GM19395 (cell line): ENCODE results near the gene EFCAB6.

Experiments
- ATAC-seq: cut with Tn5 transposase; IDR thresholded peaks from one replicate; pipeline ENCODE4 v1.9.1; 2021; ENCODE audit warnings: mild to moderate bottlenecking, moderate library complexity; ENCODE audit not compliant: unreplicated experiment

Gene EFCAB6

GRCh38 chr22:43533656-43534428, 278.3 kb downstream of the EFCAB6 start:
- ATAC-seq = no peak

DNA sequence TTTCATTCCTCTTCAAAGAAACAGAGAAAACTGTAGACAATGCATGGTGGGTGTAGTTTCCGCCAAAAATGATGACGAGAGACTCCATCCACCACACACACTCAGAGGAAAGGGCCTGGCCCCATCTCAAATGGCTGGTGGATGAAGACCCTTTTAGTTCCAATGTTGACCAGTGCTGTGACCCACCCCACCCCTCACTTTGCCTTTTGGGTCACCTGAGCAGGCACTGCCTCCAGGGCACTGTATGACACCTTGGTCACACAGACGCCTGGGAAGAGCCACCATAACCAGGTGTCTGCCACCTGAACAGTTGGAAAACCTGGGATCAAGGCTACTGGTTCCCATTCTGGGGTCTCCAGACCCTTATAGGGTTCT, 279.0 kb downstream of the EFCAB6 start:
- ATAC-seq = no peak

GRCh38 chr22:43532301-43533155, 279.6 kb downstream of the EFCAB6 start:
- ATAC-seq = no peak

DNA sequence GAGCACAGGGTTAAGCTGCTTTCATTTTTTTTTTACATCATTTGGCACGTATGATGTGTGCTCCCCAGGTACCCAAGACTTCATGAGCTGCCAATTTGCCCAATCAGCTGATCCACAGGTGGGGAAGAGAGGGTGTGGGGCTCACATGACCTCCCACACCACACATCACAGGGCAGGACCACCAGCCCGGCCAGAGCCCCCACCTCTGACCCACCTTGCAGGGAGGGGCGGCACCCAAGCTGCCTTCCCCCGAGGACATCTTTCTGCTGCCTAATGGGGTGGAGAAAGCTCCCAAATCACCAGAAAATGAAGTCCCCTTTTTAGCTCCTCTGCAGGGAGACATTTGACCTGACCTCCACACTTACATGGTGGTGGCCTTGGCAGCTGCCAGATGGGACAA, 280.5 kb downstream of the EFCAB6 start:
- no peak for ATAC-seq

DNA sequence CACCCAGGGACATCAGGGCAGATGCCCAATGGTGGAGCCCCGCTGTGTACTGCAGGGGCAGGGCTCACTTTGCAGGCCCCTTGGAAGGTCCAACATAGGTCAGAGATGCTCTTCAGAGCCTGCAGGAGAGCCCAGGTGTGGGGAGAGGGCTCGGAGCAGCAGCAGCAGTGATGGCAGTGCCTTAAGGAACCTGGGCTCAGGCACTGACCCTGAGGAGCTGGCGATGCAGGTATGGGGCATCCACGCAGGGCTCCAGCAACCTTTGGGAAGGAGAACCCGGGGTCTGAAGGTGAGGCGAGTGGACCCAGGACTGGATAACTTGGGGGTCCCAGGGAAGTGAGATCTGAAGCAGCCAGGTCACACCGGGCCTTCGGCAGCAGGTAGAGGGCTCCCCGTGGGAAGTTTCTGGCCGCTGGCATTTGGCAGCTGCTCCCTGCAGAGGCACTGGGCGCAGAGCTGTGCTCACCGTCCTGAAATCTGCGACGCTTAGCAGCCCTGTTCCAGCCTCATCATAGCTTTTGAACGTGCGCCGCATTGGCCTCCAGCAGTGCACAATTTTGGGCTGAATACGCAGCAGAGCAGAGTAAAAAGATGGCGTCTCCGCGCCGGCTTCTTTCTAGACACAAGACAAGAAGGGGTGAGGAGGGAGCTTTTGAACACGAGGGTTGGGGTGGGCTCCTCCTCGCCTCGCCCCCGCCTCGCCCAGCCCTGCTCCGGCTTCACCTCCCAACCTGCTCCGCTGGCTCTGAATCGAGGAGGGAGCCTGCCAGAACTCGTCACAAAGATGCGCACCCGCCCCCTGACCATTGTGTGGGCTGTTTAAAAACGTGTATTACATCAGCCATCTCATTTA, 281.5 kb downstream of the EFCAB6 start:
- ATAC-seq = no peak

- ATAC-seq = no peak
Observed at GRCh38 chr22:43529934-43530333, 282.2 kb downstream of the EFCAB6 start.

GRCh38 chr22:43529461-43529860, 282.6 kb downstream of the EFCAB6 start:
- ATAC-seq = no peak

DNA sequence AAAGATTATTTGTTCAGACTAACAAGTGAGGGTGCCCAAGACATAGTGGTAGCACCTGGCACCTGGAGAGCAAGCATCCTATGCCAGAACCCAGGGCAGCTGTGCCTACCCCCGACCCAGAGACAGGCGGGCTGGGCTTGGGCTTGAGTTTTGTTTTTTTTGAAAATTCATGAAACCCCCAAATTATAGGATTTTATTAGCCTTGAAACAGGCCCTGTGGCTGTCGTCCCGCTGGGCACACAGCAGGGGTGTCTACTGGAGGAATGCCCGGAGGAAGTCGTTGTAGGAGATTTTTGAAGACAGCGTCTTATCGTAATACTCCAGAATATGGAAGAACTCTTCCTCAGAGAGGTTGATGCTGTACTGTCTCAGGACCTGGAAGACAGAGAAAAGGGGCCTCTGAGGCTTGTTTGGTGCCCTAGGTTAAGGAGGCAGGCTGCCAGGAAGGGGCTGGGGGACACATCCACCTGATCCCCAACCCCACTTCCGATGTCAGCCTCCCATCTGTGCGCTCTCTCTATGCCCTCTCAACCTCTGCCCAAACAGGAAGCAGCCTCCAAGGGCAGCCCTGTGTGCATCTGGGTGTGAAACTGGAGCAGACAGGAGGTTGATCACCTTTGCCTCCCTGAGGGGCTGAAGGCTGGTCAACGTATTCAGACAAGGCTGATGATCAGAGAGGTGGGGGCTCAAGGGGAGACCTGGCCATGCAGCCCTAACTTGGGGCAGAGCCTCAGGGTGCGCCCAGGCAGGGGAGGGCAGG, 283.3 kb downstream of the EFCAB6 start:
- no peak for ATAC-seq

DNA sequence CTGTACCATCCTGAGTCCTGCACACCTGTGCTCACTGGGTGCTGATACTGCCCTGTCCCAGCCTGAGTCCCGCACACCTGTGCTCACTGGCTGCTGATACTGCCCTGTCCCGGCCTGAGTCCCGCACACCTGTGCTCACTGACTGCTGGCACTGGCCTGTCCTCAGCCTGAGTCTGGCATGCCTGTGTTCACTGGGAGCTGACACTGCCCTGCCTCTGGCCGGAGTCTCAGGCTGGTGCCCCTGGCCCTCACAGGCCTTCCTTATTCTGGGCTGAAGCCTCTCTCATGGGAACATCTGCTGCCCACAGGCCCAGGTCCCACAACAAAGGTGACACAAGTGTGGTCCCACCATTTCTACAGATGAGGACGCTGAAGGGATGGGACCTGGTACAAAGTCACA, 285.2 kb downstream of the EFCAB6 start:
- no peak for ATAC-seq

- ATAC-seq = no peak
Observed at GRCh38 chr22:43526117-43526655, 285.9 kb downstream of the EFCAB6 start.

DNA sequence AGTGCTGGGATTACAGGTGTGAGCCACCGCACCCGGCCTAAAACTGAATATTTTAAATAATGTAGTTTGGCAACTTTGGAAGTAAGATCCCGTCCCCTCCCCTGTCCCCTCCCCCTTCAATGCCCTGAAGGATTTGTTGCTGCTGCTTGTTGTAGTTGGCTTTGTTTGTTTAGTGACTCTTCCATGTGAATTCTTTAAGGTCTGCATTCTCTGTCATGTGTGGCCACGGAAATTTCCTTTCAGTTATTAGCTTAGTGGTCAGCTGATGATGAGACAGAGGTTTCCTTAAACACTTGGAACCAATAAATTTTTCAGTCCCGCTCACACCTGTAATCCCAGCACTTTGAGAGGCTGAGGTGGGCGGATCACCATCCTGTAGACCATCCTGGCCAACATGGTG, 290.4 kb downstream of the EFCAB6 start:
- ATAC-seq = no peak

- ATAC-seq = no peak
Observed at GRCh38 chr22:43520632-43521039, 291.5 kb downstream of the EFCAB6 start.

- ATAC-seq = no peak
Observed at GRCh38 chr22:43516996-43517635, 295.0 kb downstream of the EFCAB6 start.

DNA sequence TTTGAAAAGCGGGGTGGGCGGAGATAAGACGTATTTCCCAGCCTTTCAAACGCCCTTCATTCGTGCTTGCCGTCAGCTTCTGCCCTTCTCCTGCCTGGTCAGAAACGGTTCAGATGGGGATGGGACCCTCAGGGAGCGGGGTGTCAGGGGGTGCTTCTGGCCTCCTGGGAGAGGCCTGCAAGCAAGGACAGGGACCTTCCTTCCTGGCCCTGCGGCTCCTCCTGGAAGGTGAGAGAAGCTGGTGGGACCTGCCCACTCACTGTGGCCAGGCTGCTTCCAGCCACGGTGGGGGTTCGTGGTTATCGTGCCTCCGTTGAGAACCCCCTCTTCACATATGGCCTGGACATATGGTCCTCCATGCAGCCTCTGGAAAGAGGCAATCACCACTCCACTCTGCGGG, 295.7 kb downstream of the EFCAB6 start:
- ATAC-seq = no peak

DNA sequence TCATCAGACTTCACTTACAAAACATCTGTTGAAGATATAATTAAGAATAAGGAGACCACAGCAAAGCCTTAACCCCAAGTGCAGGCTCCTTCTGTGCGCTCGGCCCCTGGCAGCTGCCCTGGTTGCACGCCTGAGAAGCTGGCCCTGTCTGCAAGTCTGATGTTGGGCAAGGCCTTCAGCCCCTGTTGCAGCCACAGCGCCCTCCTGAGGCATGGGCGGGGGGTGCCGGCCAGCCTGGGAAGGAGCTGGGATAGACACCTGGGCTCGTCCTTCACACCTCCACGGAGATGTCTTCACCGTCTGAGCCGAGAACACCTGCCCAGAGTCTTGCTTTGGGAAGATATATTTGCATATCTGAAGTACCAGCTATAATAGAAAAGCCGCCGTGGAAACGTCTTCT, 296.2 kb downstream of the EFCAB6 start:
- no peak for ATAC-seq

GRCh38 chr22:43515411-43515810, 296.7 kb downstream of the EFCAB6 start:
- ATAC-seq = no peak

- ATAC-seq = no peak
Observed at GRCh38 chr22:43514476-43515157, 297.5 kb downstream of the EFCAB6 start.

GRCh38 chr22:43512279-43512678, 299.8 kb downstream of the EFCAB6 start:
- no peak for ATAC-seq

GRCh38 chr22:43511276-43511910, 300.7 kb downstream of the EFCAB6 start:
- no peak for ATAC-seq
